ENCODE data around the gene SPATS2.

Gene SPATS2

GRCh38 chr12:49559011-49559675, 191.9 kb downstream of the SPATS2 start:
- no peak for DNase-seq

- no peak for DNase-seq
Observed at GRCh38 chr12:49560695-49561094, 193.4 kb downstream of the SPATS2 start.

- no peak for DNase-seq
Observed at GRCh38 chr12:49562233-49562632, 195.0 kb downstream of the SPATS2 start.

- DNase-seq: no peak
Observed at GRCh38 chr12:49562831-49563230, 195.6 kb downstream of the SPATS2 start.

GRCh38 chr12:49563951-49564685, 196.9 kb downstream of the SPATS2 start:
- DNase-seq: no peak

GRCh38 chr12:49564686-49565405, 197.6 kb downstream of the SPATS2 start:
- DNase-seq: no peak

- DNase-seq: no peak
Observed at GRCh38 chr12:49565406-49566265, 198.4 kb downstream of the SPATS2 start.

GRCh38 chr12:49566361-49566760, 199.1 kb downstream of the SPATS2 start:
- DNase-seq: no peak

GRCh38 chr12:49567302-49567610, 200.0 kb downstream of the SPATS2 start:
- no peak for DNase-seq

GRCh38 chr12:49567611-49568441, 200.6 kb downstream of the SPATS2 start, which contains the start of gene MCRS1:
Gene MCRS1, minus strand, starts transcription at chr12:49568142. Its CDS starts 1,411 bp downstream, at chr12:49566731.
- peak; percentile 89 to 94 for DNase-seq

- DNase-seq: peak in 1 of 2 experiments; percentile 16
Observed at GRCh38 chr12:49568442-49569162, 201.3 kb downstream of the SPATS2 start.
